IMR-90 (cell line): Measurements from ENCODE around the gene PCCB. TPM values are rescaled to one million over a fixed set of nuclear protein-coding genes. Genes with fewer than 3 reads are reported as not detected.

ENCODE experiments used
- ATAC-seq: fragments of 200-7000 bp; cut with Tn5 transposase; 2 replicates; pipeline ENCODE4 v1.9.1; 2020; ENCODE audit warnings: low read depth, mild to moderate bottlenecking, moderate library complexity
- BruUV-seq: library from RNA; stranded (reverse); fragments of 400-500 nt; replicated peaks from 2 replicates; lab custom pipeline; 2021; lab: Mats Ljungman, UMichigan
- CTCF ChIA-PET: fragments of 300-600 bp; formaldehyde crosslinking; extraction: SDS; loops from one replicate; lab custom pipeline; 2021; ENCODE audit warnings: antibody characterized with exemption; lab: Yijun Ruan, JAX
- POLR2A ChIA-PET: fragments of 300-600 bp; sonication (Branson Sonifier 250); formaldehyde crosslinking; loops from one replicate; lab custom pipeline; 2022; ENCODE audit warnings: antibody characterized with exemption; ENCODE audit not compliant: unreplicated experiment; lab: Charles Lee
- DNase-seq: peaks from one replicate; pipeline ENCODE4 v3.0.0; 2013
- H2AFZ ChIP-seq: replicated peaks from 2 replicates; pipeline ENCODE3; 2013; ENCODE audit warnings: low read length, mild to moderate bottlenecking; ENCODE audit not compliant: poor library complexity
- H2AK5ac ChIP-seq: 2 replicates; pipeline ENCODE4 v1.6.1; 2013; ENCODE audit warnings: low read depth, low read length, inconsistent platforms
- H2AK9ac ChIP-seq: replicated peaks from 2 replicates; pipeline ENCODE3; 2013; ENCODE audit warnings: mild to moderate bottlenecking, low read depth, low read length, moderate library complexity; ENCODE audit not compliant: poor library complexity
- H2BK120ac ChIP-seq: 2 replicates; pipeline ENCODE4 v1.6.1; 2013; ENCODE audit warnings: low read depth, low read length, inconsistent platforms
- H2BK15ac ChIP-seq: 3 replicates; pipeline ENCODE4 v1.6.1; 2013; ENCODE audit warnings: low read depth, low read length, inconsistent platforms
- H2BK20ac ChIP-seq: 2 replicates; pipeline ENCODE4 v1.6.1; 2013; ENCODE audit warnings: low read depth, mild to moderate bottlenecking, inconsistent platforms, low read length, moderate library complexity
- H2BK5ac ChIP-seq: 2 replicates; pipeline ENCODE4 v1.6.1; 2013; ENCODE audit warnings: mild to moderate bottlenecking, low read depth, low read length, inconsistent platforms; ENCODE audit not compliant: poor library complexity, severe bottlenecking
- H3K14ac ChIP-seq: replicated peaks from 2 replicates; pipeline ENCODE4 v1.6.1; 2013; ENCODE audit warnings: low read depth, low read length, inconsistent platforms
- H3K18ac ChIP-seq: 2 replicates; pipeline ENCODE4 v1.6.1; 2013; ENCODE audit warnings: low read depth, low read length, control low read depth
- H3K23ac ChIP-seq: 2 replicates; pipeline ENCODE4 v1.6.1; 2013; ENCODE audit warnings: low read depth, low read length, inconsistent platforms
- H3K27ac ChIP-seq: 2 replicates; pipeline ENCODE4 v1.5.1; 2013; ENCODE audit warnings: mild to moderate bottlenecking, control low read depth, low read length; ENCODE audit not compliant: insufficient read depth
- H3K27me3 ChIP-seq: 2 replicates; pipeline ENCODE4 v1.6.1; 2013; ENCODE audit warnings: low read length; ENCODE audit not compliant: control insufficient read depth, insufficient read depth
- H3K36me3 ChIP-seq: 2 replicates; pipeline ENCODE4 v1.6.1; 2013; ENCODE audit warnings: low read length, mixed read lengths; ENCODE audit not compliant: control insufficient read depth, insufficient read depth
- H3K4ac ChIP-seq: 2 replicates; pipeline ENCODE4 v1.6.1; 2013; ENCODE audit warnings: low read depth, low read length, inconsistent platforms
- H3K4me1 ChIP-seq: 2 replicates; pipeline ENCODE4 v1.6.1; 2013; ENCODE audit warnings: low read length, mixed read lengths; ENCODE audit not compliant: control insufficient read depth, insufficient read depth
- H3K4me2 ChIP-seq: 2 replicates; pipeline ENCODE4 v1.6.1; 2013; ENCODE audit warnings: low read depth, mild to moderate bottlenecking, control low read depth, low read length, moderate library complexity
- H3K4me3 ChIP-seq: 2 replicates; pipeline ENCODE4 v1.5.1; 2013; ENCODE audit warnings: low read depth, mild to moderate bottlenecking, control low read depth, low read length, moderate library complexity; ENCODE audit not compliant: insufficient read depth
- H3K56ac ChIP-seq: 2 replicates; pipeline ENCODE4 v1.6.1; 2013; ENCODE audit warnings: low read length, inconsistent platforms; ENCODE audit not compliant: insufficient read depth; ENCODE audit errors: extremely low read depth
- H3K79me1 ChIP-seq, 2 experiments: 2 replicates each; pipeline ENCODE4 v1.6.1; 2013; ENCODE audit warnings: low read length in 2 of 2, inconsistent platforms in 1 of 2, low read depth in 1 of 2
- H3K9ac ChIP-seq: 2 replicates; pipeline ENCODE4 v1.6.1; 2013; ENCODE audit warnings: low read depth, low read length, control low read depth
- H3K9me1 ChIP-seq: 2 replicates; pipeline ENCODE4 v1.6.1; 2013; ENCODE audit warnings: low read length, inconsistent platforms; ENCODE audit not compliant: insufficient read depth
- H3K9me3 ChIP-seq: 2 replicates; pipeline ENCODE4 v1.6.1; 2013; ENCODE audit warnings: low read length; ENCODE audit not compliant: control insufficient read depth, insufficient read depth
- H4K20me1 ChIP-seq: 2 replicates; pipeline ENCODE4 v1.6.1; 2013; ENCODE audit warnings: low read length, inconsistent platforms; ENCODE audit not compliant: insufficient read depth
- H4K5ac ChIP-seq: 2 replicates; pipeline ENCODE4 v1.6.1; 2013; ENCODE audit warnings: mild to moderate bottlenecking, low read depth, low read length, control low read depth
- H4K8ac ChIP-seq, 2 experiments: 2 replicates each; pipeline ENCODE4 v1.6.1; 2013; ENCODE audit warnings: low read depth in 2 of 2, low read length in 2 of 2, control low read depth in 1 of 2, inconsistent platforms in 1 of 2
- H4K91ac ChIP-seq: 2 replicates; pipeline ENCODE4 v1.6.1; 2013; ENCODE audit warnings: low read depth, low read length, inconsistent platforms; ENCODE audit not compliant: insufficient read depth
- RFX5 ChIP-seq: IDR thresholded peaks from 2 replicates; pipeline ENCODE4 v1.8.0; 2012; ENCODE audit warnings: low read depth, mild to moderate bottlenecking, low read length, moderate library complexity
- USF2 ChIP-seq: fragments of 150-350 bp; IDR thresholded peaks from 2 replicates; pipeline ENCODE4 v1.6.1; 2017; ENCODE audit warnings: mild to moderate bottlenecking, antibody characterized with exemption, low read length, low read depth
- WGBS, 2 experiments: methylation state at CpG; one replicate each; pipeline versions ENCODE4 v1.1.5 to v1.1.7; 2013; ENCODE audit warnings: missing lambda C conversion rate in 2 of 2; ENCODE audit not compliant: insufficient read length in 1 of 2; ENCODE audit errors: extremely low coverage in 2 of 2; 5-methylcytosine and 5-hydroxymethylcytosine counted together
- dilution Hi-C: fragments of 300-500 bp; cut with HindIII; formaldehyde crosslinking; loops from one replicate; pipeline ENCODE4 v1.14.3; 2018; ENCODE audit warnings: low sequenced_read_pairs; ENCODE audit not compliant: unreplicated experiment
- in situ Hi-C: fragments of 300-500 bp; cut with MboI; formaldehyde crosslinking; loops from 3 replicates; pipeline ENCODE4 v1.14.3; 2019; ENCODE audit warnings: low sequenced_read_pairs, inconsistent platforms, mixed read lengths
- intact Hi-C: fragments of 100-400 bp; cut with micrococcal nuclease; formaldehyde crosslinking; loops from 2 replicates; pipeline ENCODE4 v1.10.0; 2022
- polyA plus RNA-seq, 3 experiments: library from polyadenylated mRNA; depleted of rRNA; stranded (reverse); fragments of >200 nt; gene quantifications; 2 replicates each; pipeline ENCODE4 v1.2.3, GENCODE V29; 2012; ENCODE audit warnings: low replicate concordance in 1 of 3
- total RNA-seq: library from RNA; depleted of rRNA; stranded (reverse); fragments of >200 nt; gene quantifications from 2 replicates; pipeline ENCODE4 v1.2.3, GENCODE V29; 2012

Gene PCCB
- total and polyA plus RNA-seq, 2 of the 4 experiments (the other 2 are of a cell fraction): 40.5 to 76.2 TPM

DNA sequence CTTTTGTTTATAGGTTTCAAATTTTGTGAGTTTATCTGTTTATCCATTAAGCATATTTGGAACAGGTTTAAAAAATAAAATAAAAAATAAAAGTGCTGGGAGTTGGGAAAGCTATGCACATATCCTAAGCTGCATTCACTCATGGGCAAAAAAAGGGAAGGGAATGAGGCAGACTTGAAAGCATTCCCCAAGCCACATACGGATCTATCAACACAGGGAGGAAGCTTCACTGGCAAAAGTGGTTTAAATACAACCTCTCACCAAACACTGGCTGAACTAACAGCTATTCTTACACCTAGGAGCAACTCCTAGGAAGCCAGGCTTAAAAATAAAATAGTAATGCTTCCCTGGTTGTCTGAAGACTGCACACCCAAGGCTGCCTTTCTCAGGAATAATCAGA, 101.2 kb downstream of the PCCB start:
- H3K4me3 ChIP-seq: no peak overlapping the region
- H3K23ac ChIP-seq: peak overlapping the region; percentile 73
- CTCF ChIA-PET: interaction anchor here (0.6 to 2.0 kb wide), 6 partner anchors 9 to 664 kb away, joined by 3 to 16 read pairs (median 3); partner anchors contain the start of gene STAG1
- peak overlapping the region; percentile 30 to 82; a peak in 3 of 4 replicates for H4K8ac ChIP-seq
- H2AK5ac ChIP-seq: peak overlapping the region; percentile 32
- H2BK120ac ChIP-seq: peak overlapping the region; percentile 61
- TF ChIP-seq USF2: no peak
- TF ChIP-seq RFX5: no peak
- H2AFZ ChIP-seq: no peak overlapping the region
- H3K9ac ChIP-seq: peak overlapping the region; percentile 40
- peak; percentile 44 for DNase-seq
- peaks cover 10% of the 10 kb centered on the region for H3K4me1 ChIP-seq
- H2BK20ac ChIP-seq: peak overlapping the region; percentile 58
- in situ Hi-C loops (no loop called here), dilution Hi-C loops (no loop called here), intact Hi-C loops (loop anchor here (10.0 kb wide), 1 partner anchor 53 kb away; no protein-coding TSS in a partner anchor)
- H3K4me2 ChIP-seq: peak overlapping the region; percentile 83
- H3K4ac ChIP-seq: peak overlapping the region; percentile 73
- no CpG with 5 or more reads among the region's 1 CpG for WGBS, 2 experiments
- H4K20me1 ChIP-seq: peaks cover 5% of the 10 kb centered on the region; the same call in 1 of the 2 replicates
- no peaks in the 10 kb centered on the region for H3K27me3 ChIP-seq
- POLR2A ChIA-PET: interaction anchor here (0.7 to 1.1 kb wide), 2 partner anchors 240 to 401 kb away, joined by 3 to 4 read pairs; partner anchors contain the start of gene STAG1
- H4K91ac ChIP-seq: peak overlapping the region; percentile 81
- peak; percentile 45 for ATAC-seq
- peaks cover 0 to 17% of the 10 kb centered on the region in 2 experiments; a peak in 2 of 4 replicates for H3K79me1 ChIP-seq
- peak overlapping the region; percentile 98 for H2BK5ac ChIP-seq
- no TSS peak for BruUV-seq
- peak overlapping the region; percentile 96 for H3K18ac ChIP-seq
- H3K9me1 ChIP-seq: no peaks in the 10 kb centered on the region; the same call in none of the 2 replicates
- peak overlapping the region; percentile 66 for H3K14ac ChIP-seq
- peak overlapping the region; percentile 91 for H4K5ac ChIP-seq
- H2BK15ac ChIP-seq: peak overlapping the region; percentile 35; the same call in 2 of the 3 replicates
- H3K27ac ChIP-seq: peak overlapping the region; percentile 96; the same call in 1 of the 2 replicates
- H3K56ac ChIP-seq: peak overlapping the region; percentile 51; the same call in 1 of the 2 replicates
- H3K36me3 ChIP-seq: peaks cover 2% of the 10 kb centered on the region
- H3K9me3 ChIP-seq: no peaks in the 10 kb centered on the region
- no peak overlapping the region for H2AK9ac ChIP-seq
